A673 (cell line): ENCODE results near the gene NUP155.
"Not testable (repeated sequence)": the region's sequence is repeated elsewhere in the genome, so short reads cannot be mapped to it uniquely, and the experiment has no call there.

Experiments
- EZH2 ChIP-seq: fragments of 200-600 bp; sonication (generic); IDR thresholded peaks from 2 replicates; pipeline ENCODE4 v1.6.1; 2017; ENCODE audit warnings: borderline replicate concordance, low read depth, mild to moderate bottlenecking, mixed read lengths, antibody characterized with exemption, low read length; ENCODE audit not compliant: poor library complexity, severe bottlenecking
- TF ChIP-seq, protein P1 (sequence below): fragments of 300-800, 200-600 bp; sonication (generic); conservative IDR thresholded peaks from 2 replicates; pipeline ENCODE4 v1.5.1; 2017; ENCODE audit warnings: low read depth, mild to moderate bottlenecking, antibody characterized with exemption, low read length, moderate library complexity, mixed read lengths

DNA sequence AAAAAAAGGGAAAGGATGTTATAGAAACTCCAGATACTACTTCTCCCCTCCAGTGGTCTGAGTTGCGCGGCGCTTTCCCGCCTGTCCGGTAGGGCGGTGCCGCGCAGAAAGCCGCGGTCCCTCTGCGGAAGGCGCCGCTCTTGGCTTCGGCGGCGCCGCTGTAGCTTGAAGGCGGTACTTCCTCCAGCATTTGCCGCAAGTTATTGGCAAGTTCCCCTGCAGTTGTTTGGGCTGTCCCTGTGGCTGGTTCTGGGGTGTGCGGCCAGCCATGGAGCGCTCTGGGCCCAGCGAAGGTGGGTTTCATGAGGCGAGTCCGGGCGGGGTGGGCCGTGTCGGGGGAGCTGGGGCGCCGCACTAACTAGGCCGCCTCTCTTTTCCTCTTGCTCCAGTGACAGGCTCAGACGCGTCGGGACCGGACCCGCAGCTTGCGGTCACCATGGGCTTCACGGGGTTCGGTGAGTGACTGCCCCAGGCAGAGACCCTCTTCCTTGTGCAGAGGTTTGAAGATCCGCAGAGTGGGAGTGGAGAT is 8.3 kb upstream of the NUP155 start, which contains the start of gene WDR70:
- TF ChIP-seq, protein P1, sequence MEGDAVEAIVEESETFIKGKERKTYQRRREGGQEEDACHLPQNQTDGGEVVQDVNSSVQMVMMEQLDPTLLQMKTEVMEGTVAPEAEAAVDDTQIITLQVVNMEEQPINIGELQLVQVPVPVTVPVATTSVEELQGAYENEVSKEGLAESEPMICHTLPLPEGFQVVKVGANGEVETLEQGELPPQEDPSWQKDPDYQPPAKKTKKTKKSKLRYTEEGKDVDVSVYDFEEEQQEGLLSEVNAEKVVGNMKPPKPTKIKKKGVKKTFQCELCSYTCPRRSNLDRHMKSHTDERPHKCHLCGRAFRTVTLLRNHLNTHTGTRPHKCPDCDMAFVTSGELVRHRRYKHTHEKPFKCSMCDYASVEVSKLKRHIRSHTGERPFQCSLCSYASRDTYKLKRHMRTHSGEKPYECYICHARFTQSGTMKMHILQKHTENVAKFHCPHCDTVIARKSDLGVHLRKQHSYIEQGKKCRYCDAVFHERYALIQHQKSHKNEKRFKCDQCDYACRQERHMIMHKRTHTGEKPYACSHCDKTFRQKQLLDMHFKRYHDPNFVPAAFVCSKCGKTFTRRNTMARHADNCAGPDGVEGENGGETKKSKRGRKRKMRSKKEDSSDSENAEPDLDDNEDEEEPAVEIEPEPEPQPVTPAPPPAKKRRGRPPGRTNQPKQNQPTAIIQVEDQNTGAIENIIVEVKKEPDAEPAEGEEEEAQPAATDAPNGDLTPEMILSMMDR: peak; percentile 85
- not testable (repeated sequence) for TF ChIP-seq EZH2
